Measurements from ENCODE around the gene DPYSL5.

DNA sequence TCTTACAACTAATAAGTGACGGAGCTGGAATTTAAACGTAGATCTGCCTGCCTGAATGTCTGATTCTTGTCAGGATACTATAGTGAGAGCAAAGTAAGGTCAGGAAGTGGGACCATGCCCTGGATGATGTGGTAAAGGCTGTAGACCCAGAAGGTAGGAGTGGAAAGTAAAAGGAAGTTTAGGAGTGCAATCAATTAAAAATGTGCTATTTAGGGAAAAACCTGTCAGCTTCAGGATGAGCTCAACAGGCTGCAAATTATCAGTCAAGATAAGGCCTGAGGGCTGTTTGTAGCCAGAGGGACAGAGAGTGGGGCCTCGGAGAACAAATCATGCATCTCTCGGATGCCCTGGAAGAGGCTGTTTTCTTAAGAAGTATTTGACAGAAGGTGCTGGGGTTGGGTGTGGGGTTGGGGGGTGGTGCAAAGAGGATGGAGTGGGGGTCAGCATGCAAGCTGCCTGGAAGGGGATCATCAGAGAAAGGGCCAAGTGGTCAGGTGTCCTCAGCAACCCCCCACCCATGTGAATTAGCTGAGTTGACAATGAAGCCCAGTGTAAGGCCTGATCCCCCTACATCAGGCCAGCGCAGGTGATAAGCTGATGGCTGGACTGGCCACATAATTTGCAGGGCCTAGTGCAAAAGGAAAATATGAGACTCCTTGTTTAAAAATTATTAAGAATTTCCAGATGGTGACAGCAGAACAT is 69.4 kb downstream of the DPYSL5 start:
- TF ChIP-seq, protein P1, sequence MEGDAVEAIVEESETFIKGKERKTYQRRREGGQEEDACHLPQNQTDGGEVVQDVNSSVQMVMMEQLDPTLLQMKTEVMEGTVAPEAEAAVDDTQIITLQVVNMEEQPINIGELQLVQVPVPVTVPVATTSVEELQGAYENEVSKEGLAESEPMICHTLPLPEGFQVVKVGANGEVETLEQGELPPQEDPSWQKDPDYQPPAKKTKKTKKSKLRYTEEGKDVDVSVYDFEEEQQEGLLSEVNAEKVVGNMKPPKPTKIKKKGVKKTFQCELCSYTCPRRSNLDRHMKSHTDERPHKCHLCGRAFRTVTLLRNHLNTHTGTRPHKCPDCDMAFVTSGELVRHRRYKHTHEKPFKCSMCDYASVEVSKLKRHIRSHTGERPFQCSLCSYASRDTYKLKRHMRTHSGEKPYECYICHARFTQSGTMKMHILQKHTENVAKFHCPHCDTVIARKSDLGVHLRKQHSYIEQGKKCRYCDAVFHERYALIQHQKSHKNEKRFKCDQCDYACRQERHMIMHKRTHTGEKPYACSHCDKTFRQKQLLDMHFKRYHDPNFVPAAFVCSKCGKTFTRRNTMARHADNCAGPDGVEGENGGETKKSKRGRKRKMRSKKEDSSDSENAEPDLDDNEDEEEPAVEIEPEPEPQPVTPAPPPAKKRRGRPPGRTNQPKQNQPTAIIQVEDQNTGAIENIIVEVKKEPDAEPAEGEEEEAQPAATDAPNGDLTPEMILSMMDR (IDR thresholded peaks at IDR 0.05): no peak
- no peak for TF ChIP-seq POLR2A (IDR thresholded peaks at IDR 0.05)
